Activated CD8-positive, alpha-beta memory T cell treated with anti-CD3 and anti-CD28 coated beads, Interleukin-2, amount 50 U/mL, for 1 hour (primary cell): ENCODE measurements around the gene PRAME.
"Not testable (repeated sequence)": the region's sequence is repeated elsewhere in the genome, so short reads cannot be mapped to it uniquely, and the experiment has no call there.

Experiments used
- DNase-seq: peaks from one replicate; pipeline ENCODE4 v3.0.0-alpha.2; 2020; ENCODE audit errors: extremely low read depth

Gene PRAME

DNA sequence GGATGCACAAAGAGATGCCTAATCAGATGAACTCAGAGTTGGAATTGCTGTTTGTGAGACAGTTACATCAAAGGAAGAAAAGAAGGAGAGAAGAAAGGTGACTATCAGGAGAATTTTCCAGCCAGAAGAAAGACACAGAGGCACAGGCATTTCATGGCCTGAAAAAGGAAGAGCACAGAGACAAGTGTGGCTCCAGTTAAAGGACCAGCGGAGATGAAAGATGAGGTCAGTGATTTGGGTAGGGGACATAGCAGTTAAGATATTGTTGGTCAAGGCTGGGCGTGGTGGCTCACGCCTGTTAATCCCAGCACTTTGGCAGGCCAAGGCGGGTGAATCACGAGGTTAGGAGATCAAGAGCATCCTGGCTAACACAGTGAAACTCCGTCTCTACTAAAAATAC, 35.6 kb downstream of the PRAME start:
- no peak for DNase-seq

DNA sequence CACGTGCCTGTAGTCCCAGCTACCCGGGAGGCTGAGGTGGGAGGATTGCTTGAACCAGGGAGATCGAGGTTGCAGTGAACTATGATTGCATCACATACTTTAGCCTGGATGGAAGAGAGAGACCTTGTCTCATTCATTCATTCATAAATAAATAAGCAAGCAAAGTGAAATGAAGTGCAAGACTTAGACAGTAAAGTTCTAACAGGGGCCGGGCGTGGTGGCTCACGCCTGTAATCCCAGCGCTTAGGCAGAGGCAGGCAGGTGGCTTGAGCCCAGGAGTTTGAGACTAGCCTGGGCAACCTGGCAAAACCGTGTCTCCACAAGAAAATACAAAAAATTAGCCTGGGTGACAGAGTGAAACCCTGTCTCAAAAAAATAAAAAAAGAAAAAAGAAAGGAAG, 37.4 kb downstream of the PRAME start:
- DNase-seq, result no peak

DNA sequence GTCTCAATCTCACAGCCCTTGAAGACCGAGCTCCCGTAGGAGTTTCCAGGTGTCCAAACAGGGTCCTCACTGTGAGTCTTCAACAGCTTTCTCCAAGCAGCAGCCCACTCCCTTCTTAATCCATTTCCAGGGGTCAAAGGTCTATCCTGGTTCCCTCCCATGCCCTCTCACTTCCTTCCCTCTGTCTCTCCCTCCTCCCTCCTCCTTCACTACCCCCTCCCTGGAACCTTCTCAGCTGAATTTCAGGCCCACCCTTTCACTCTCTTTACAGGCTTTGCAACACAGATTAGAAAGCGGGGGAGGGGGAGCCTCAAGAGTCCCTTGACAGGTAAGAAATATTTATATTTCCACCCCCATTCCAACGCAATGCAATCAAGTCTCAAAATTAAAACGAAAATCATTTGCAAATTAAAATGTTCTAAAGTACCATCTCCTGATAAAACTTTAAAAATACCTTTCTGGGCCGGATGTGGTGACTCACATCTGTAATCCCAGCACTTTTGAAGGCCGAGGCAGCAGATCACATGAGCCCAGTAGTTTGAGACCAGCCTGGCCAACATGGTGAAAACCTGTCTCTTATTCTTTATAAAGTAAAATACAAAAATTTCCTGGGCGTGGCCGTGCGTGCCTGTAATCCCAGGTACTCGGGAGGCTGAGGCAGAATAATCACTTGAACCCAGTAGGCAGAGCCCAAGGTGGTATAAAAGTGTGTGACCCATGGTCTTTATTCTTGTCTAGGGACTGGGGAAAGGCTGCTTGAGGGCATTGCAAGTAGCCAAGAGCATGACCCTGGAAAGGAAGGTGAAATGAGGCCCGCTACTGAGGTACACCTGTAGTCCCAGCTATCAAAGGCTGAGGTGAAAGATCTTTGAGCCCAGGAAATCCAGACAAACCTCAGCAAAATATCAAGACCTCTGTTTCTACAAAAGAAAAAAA, 38.1 kb downstream of the PRAME start:
- no peak for DNase-seq

DNA sequence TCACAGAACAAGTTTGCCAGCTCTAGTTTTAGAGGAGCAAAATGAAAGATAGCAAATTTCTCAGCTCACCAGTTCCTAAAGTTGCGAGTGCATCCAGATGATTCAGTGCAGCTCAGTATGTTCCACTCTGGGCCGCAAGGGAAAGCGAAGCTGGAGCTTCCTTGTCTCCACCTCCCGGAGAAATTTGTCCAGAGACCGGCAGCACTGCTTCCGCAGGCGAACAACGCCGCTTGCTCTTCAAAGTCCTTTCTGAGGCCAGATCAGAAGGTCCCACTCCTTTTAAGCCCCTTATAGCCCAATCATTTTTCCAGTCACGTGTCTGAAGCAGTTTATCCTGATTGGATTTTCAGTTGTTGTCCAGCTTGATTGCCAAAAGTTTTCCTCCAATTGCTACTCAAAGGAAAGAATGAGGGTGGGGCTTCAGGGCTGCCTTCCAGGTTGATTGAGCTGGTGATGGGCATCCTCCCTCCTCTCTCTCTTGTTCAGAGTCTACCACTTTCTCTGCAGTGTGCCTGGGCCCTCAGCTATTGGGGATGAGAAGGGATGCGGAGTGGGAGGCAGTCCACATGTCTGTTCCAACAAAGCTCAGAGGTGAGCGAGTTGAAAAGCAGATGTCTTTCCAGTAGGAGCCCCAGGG, 38.9 kb downstream of the PRAME start, which contains the start of gene ZNF280A:
ZNF280A (minus strand) TSS at position 251 of the 637 bp plus-strand sequence. CDS start 4,640 bp downstream, outside the sequence.
- DNase-seq, result no peak

DNA sequence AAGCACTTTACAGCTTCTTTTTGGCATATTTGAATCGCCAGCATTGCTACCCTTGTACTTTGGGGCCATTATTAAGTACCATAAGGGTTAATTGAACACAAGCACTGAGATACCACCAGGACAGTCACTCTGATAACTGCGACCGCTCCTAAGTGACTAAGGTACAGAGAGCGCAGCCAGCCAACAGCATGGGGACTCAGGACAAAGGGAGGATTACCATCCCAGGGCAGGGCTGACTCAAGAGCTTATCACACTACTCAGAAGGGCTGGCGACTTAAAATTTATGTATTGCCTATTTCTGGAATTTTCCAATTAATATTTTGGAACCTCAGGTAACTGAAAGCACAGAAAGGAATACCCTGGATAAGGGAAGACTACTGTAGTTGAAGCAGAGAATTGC, 39.5 kb downstream of the PRAME start:
- no peak for DNase-seq

DNA sequence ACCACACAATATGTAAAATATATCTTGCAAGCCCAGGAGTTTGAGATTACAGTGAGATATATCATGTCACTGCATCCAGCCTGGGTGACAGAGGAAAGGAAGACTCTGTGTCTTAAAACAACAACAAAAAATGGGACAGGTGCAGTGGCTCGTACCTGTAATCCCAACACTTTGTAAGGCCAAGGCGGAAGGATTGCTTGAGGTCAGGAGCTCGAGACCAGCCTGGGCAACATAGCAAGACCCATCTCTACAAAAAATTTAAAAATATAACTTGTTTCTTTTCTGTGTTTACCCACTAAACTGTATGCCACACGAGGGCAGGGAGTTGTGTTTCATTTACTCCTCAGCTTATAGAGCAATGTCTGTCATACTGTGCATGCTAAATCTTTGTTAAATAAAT, 42.1 kb downstream of the PRAME start:
- DNase-seq, result no peak

DNA sequence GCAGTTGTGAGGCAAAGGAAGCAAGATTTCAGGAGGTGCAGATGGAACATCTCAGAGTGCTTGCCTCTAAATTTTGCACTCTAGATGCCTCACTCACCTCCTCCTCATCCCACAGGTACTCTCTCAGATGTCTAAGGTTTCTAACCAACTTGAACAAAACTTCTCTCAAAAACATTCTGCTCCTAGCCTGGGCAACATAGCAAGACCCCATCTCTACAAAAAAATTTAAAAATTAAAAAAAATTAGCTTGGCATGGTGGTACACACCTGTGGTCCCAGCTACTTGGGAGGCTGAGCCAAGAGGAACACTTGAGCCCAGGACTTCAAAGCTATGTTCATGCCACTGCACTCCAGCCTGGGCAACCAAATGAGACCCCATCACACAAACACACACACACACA, 43.2 kb downstream of the PRAME start:
- no peak for DNase-seq

DNA sequence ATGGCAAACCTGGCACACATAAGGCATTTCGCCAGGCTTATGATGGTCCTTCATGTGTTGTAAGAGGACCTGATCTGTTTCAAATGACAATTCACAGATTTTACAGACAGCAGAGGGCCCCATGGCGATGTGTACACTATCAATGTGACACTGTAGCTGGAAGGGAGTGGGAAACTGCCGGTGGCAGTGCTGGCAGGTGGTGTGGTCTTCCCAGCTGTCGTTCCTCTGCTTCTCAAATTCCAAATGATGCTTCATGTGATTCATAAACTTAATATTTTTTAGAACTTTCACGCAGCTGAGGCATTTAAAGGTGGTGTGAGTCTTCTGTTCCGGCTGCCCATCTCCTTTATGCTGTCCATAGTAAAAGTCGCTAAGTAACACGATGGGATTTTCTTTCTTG, 44.6 kb downstream of the PRAME start:
- DNase-seq, result not testable (repeated sequence)

DNA sequence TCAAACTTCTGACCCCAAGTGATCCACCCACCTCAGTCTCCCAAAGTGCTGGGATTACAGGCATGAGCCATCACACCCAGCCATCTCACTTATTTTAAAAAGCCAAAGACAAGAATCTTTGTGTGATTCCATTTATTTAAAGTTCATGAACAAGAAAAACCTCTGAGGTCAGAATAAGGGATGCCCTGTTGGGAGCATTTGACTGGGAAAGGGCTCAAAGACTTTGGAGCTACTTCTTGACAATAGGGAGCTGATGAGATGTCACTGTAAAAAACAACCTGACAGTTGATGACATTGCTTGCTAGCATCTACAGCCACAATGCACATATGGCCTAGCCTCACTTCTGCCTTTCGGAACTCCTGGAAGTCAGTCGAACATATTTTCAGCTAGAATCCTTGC, 45.4 kb downstream of the PRAME start:
- no peak for DNase-seq

DNA sequence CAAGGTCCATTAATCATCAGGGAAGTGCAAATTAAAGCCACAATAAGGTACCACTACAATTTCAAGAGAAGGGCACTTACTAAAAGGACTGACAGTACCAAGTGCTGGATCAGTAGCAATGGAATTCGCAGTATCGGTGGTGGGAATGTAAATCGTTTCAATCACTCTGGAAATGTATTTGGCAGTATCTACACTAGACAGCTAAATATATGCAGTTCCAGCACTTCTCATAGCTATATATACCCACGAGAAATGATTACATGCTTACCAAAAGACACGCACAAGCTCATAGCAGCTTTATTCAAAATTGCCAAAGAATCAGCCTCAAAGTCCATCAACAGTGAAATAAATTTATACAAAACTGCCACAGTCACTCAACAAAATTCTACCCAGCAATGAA, 46.1 kb downstream of the PRAME start:
- no peak for DNase-seq

DNA sequence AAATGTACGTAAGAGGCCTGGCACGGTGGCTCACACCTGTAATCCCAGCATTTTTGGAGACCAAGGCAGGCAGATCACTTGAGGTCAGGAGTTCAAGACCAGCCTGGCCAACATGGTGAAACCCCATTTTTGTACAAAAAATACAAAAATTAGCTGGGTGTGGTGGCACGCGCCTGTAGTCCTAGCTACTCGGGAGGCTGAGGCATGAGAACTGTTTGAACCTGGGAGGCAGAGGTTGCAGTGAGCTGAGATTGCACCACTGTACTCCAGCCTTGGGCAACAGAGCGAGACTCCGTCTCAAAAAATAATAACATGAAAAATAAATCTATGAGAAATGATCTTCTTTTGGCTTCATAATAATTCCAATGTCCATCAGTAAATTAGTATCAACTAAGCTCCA, 48.2 kb downstream of the PRAME start:
- DNase-seq, result not testable (repeated sequence)

DNA sequence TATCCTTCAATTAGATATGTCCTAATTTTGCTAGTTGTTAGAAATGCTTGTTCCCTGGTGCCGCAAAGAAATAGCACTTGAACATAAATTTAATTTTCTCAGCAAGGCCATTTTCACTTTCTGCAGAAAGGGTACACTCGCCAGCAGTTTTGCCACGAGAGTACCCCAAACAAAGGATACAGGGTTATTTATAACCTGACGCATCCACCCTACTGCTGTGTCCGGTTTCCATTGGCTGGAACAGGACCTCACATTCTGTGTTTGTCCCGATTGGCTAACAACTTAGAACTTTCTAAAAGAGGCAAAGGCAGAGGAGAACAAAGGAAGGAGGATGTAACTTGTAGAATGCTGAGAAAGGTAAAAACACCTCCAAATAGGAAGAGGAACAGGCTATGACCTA, 49.2 kb downstream of the PRAME start:
- DNase-seq, result not testable (repeated sequence)

DNA sequence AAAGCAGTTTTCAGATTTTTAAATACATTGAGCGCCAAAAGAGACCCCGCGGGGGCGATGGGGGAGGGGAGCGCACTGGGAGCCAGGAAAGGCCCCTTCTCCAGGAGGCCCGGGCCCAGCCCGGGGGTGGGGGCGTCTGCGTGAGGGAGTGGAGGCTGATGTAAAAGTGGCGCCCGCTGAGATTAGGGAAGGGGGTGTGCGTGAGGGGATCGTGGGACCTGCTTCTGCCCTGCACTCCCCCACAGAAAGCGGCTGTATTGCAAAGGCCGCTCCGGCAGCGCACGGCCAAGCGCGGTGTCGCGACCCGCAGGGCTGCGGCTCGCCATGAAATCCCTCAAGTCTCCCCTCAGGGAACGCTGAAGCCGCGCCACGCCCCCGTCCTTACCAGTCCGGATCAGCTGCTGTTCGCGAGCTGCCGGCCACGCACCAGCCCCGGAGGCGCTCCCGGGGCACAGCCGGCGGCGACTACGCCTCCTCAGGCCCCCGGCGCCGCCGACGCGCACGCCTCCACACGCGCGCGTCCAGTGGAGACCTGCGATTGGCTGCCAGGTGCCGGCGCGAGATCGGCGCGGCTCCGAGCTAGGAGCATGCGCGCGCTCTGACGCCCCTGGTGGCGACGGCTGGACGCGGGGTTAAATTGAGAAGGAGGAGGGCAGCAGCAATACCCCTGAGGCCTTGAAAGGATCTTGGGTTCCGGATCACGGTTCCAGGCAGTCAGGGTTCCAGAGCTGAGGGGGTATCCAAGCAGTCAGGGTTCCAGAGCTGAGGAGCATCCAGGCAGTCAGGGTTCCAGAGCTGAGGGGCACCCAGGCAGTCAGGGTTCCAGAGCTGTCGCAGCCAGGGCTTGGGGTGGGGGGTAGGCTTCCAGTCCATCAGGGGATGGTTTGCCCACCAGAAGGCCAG, 50.5 kb downstream of the PRAME start, which contains the start of gene ZNF280B:
ZNF280B (minus strand) TSS at position 469 of the 903 bp plus-strand sequence. CDS start 19,344 bp downstream, outside the sequence.
- DNase-seq, result peak; percentile 32

DNA sequence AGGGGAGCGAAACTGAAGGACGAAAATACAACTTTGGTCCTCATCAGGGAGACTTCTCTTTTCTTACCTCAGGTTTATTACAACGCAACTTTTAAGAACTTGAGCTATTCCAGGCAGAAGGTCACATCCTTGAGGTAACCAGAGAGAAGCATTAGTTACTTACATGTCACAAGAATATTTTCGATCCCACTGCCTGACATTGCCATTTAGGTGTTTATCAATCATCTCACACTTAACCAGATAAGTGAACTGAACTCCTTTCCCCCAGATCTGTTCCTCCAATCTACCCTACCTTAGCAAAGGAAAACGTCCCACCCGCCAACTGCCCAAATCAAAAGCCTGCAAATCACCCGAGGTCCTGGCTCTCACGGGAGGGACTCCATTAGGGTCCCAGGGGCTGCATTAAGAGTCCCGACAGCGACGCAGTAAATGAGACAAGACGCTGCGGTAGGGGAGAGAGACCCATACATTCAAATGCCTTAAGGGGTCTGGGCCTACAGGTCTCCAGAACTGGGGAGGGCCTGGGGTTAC, 51.3 kb downstream of the PRAME start:
- no peak for DNase-seq

DNA sequence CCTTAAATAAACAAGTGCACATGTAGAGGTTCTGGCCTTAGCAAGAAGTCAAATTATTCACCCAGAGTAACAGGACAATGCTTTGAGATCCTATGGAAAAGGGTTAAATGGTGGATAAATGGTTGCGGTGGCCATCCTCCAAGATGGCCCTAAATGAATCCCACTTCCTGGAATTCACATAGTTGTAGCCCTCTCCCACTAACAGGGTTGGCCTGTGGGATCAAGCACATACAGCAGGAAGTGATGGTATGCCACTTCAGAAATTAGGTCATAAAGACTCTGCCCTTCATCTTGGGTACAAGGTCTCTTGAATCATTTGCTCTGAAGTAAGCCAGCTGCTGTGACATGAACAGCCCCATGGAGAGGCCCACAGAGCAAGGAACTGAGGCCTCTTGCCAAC, 52.3 kb downstream of the PRAME start:
- no peak for DNase-seq

DNA sequence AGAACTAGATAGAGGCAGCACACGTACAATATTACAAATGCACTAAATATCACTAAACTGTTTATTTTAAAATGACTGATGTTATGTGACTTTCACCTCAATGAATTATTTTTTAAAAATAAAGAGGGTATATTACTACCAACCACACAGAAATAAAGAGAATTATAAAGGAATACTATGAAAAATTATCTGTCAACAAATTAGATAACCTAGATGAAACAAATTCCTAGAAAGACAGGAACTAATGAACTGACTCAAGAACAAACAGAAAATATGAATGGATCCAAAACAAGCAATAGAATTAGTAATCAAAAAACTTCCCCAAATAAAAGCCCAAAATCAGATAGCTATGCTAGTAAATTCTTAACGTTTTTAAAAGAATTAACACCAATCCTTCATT, 60.8 kb downstream of the PRAME start:
- no peak for DNase-seq
